NAMALWA (cell line): ENCODE data around the gene IL1RL2.

ENCODE experiments used
- DNase-seq: peaks from one replicate; pipeline ENCODE4 v3.0.0-alpha.2; 2015; ENCODE audit warnings: low spot score

The IL1RL2 gene

GRCh38 chr2:102238778-102239177, 52.0 kb downstream of the IL1RL2 start:
- DNase-seq, result no peak

- DNase-seq, result no peak
These were observed 52.5 kb downstream of the IL1RL2 start for GRCh38 chr2:102239344-102239743.

GRCh38 chr2:102240640-102241370, 54.0 kb downstream of the IL1RL2 start:
- peak; percentile 84 for DNase-seq

GRCh38 chr2:102241616-102242305, 54.9 kb downstream of the IL1RL2 start:
- DNase-seq, result no peak

GRCh38 chr2:102245266-102246151, 58.7 kb downstream of the IL1RL2 start:
- no peak for DNase-seq

- no peak for DNase-seq
These were observed 63.5 kb downstream of the IL1RL2 start for GRCh38 chr2:102250278-102250821.

- no peak for DNase-seq
These were observed 64.4 kb downstream of the IL1RL2 start for GRCh38 chr2:102251042-102251848.

- no peak for DNase-seq
These were observed 65.0 kb downstream of the IL1RL2 start for GRCh38 chr2:102251849-102252203.

- no peak for DNase-seq
These were observed 65.4 kb downstream of the IL1RL2 start for GRCh38 chr2:102252236-102252635.

GRCh38 chr2:102253140-102253752, 66.4 kb downstream of the IL1RL2 start:
- no peak for DNase-seq

- DNase-seq, result no peak
These were observed 66.9 kb downstream of the IL1RL2 start for GRCh38 chr2:102253753-102254150.

GRCh38 chr2:102256276-102256675, 69.5 kb downstream of the IL1RL2 start:
- peak; percentile 13 for DNase-seq

GRCh38 chr2:102256874-102257462, 70.1 kb downstream of the IL1RL2 start:
- DNase-seq, result no peak

GRCh38 chr2:102258025-102258385, 71.2 kb downstream of the IL1RL2 start:
- no peak for DNase-seq

GRCh38 chr2:102258386-102259074, 71.7 kb downstream of the IL1RL2 start:
- no peak for DNase-seq

- no peak for DNase-seq
These were observed 74.8 kb downstream of the IL1RL2 start for GRCh38 chr2:102261467-102262135.

GRCh38 chr2:102262216-102263129, 75.7 kb downstream of the IL1RL2 start:
- DNase-seq, result no peak

GRCh38 chr2:102264952-102265351, 78.1 kb downstream of the IL1RL2 start:
- DNase-seq, result no peak

GRCh38 chr2:102266204-102266603, 79.4 kb downstream of the IL1RL2 start:
- DNase-seq, result no peak
